ENCODE measurements around the gene ZFYVE19. TPM values are rescaled to one million over a fixed set of nuclear protein-coding genes. Genes with fewer than 3 reads are reported as not detected.

Gene ZFYVE19
- total and polyA plus RNA-seq, 2 of the 13 experiments (the other 11 are each of a cell fraction or from before 2014, with no cell fraction given): 23.3 to 44.0 TPM

DNA sequence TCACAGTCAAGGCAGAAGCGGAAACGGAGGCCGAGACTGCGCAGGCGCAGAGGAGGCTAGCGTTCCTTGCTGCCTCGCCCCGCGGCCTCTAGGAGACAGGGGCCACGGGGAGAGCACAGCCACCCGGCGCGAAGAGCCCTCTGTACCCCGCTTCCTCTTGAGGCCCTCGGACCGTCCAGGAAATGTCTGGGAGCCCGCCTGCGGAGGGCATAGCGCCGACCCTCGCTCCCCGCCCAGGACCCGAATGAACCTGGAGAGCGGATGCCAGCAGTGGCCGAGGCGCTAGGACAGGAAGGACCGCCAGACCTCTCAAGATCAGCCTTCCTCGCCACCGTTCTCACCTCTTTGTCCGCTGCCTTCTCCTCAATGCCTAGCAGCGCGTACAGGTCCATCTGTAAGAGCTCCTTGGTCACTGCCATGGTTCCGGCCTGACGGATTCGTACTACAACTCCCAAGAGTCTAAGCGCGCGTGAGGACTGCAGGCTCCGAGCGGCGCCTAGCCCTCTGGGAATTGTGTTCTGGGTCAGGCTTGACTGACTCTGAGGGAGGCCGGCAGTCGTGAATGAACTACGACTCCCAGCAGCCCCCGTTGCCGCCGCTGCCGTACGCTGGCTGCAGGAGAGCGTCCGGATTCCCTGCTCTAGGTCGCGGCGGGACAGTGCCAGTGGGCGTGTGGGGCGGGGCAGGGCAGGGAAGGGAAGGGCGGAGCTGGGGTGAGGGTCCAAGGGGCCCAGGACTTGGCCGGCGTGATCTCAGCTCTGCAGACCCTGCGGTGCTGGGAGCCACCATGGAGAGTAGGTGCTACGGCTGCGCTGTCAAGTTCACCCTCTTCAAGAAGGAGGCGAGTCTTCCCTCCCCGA, at the start of gene ZFYVE19, which contains the start of gene DNAJC17 (continued):
- TF ChIP-seq, protein P1, sequence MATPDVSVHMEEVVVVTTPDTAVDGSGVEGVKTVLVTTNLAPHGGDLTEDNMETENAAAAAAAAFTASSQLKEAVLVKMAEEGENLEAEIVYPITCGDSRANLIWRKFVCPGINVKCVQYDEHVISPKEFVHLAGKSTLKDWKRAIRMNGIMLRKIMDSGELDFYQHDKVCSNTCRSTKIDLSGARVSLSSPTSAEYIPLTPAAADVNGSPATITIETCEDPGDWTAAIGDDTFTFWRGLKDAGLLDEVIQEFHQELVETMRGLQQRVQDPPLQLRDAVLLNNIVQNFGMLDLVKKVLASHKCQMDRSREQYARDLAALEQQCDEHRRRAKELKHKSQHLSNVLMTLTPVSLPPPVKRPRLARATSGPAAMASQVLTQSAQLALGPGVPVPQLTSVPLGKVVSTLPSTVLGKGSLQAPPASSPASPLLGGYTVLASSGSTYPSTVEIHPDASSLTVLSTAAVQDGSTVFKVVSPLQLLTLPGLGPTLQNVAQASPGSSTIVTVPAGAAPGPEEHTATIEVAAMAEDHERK (CRISPR knock-in tag; IDR thresholded peaks at IDR 0.05; ENCODE audit: low read depth): peak; percentile 97
- TF ChIP-seq ZNF44 (CRISPR knock-in tag; IDR thresholded peaks at IDR 0.05): peak; percentile 42; the same call in 1 of the 2 replicates
- TF ChIP-seq ZNF432 (CRISPR knock-in tag; IDR thresholded peaks at IDR 0.05; ENCODE audit: borderline replicate concordance): no peak
- no peak for TF ChIP-seq ZFP62 (CRISPR knock-in tag; IDR thresholded peaks at IDR 0.05)
- TF ChIP-seq ZSCAN25 (CRISPR knock-in tag; IDR thresholded peaks at IDR 0.05): peak; percentile 97
- TF ChIP-seq SYNCRIP (IDR thresholded peaks at IDR 0.05; ENCODE audit: insufficient read depth, low read depth, low read length): no peak
- TF ChIP-seq ZNF598 (CRISPR knock-in tag; IDR thresholded peaks at IDR 0.05; ENCODE audit: borderline replicate concordance): peak; percentile 81; the same call in 1 of the 2 replicates
- no peak for TF ChIP-seq MBD4 (IDR thresholded peaks at IDR 0.05; ENCODE audit: borderline replicate concordance, low read length)
- TF ChIP-seq ZNF143 (CRISPR knock-in tag; IDR thresholded peaks at IDR 0.05): peak; percentile 98
- no peak for TF ChIP-seq NR2F6 (IDR thresholded peaks at IDR 0.05)
- TF ChIP-seq NR2F6 (CRISPR knock-in tag; IDR thresholded peaks at IDR 0.05): peak; percentile 39; the same call in 1 of the 2 replicates
- TF ChIP-seq NR2F1 (CRISPR knock-in tag; IDR thresholded peaks at IDR 0.05): no peak
- TF ChIP-seq, protein P2, sequence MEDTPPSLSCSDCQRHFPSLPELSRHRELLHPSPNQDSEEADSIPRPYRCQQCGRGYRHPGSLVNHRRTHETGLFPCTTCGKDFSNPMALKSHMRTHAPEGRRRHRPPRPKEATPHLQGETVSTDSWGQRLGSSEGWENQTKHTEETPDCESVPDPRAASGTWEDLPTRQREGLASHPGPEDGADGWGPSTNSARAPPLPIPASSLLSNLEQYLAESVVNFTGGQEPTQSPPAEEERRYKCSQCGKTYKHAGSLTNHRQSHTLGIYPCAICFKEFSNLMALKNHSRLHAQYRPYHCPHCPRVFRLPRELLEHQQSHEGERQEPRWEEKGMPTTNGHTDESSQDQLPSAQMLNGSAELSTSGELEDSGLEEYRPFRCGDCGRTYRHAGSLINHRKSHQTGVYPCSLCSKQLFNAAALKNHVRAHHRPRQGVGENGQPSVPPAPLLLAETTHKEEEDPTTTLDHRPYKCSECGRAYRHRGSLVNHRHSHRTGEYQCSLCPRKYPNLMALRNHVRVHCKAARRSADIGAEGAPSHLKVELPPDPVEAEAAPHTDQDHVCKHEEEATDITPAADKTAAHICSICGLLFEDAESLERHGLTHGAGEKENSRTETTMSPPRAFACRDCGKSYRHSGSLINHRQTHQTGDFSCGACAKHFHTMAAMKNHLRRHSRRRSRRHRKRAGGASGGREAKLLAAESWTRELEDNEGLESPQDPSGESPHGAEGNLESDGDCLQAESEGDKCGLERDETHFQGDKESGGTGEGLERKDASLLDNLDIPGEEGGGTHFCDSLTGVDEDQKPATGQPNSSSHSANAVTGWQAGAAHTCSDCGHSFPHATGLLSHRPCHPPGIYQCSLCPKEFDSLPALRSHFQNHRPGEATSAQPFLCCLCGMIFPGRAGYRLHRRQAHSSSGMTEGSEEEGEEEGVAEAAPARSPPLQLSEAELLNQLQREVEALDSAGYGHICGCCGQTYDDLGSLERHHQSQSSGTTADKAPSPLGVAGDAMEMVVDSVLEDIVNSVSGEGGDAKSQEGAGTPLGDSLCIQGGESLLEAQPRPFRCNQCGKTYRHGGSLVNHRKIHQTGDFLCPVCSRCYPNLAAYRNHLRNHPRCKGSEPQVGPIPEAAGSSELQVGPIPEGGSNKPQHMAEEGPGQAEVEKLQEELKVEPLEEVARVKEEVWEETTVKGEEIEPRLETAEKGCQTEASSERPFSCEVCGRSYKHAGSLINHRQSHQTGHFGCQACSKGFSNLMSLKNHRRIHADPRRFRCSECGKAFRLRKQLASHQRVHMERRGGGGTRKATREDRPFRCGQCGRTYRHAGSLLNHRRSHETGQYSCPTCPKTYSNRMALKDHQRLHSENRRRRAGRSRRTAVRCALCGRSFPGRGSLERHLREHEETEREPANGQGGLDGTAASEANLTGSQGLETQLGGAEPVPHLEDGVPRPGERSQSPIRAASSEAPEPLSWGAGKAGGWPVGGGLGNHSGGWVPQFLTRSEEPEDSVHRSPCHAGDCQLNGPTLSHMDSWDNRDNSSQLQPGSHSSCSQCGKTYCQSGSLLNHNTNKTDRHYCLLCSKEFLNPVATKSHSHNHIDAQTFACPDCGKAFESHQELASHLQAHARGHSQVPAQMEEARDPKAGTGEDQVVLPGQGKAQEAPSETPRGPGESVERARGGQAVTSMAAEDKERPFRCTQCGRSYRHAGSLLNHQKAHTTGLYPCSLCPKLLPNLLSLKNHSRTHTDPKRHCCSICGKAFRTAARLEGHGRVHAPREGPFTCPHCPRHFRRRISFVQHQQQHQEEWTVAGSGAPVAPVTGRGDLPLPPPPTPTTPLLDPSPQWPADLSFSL (CRISPR knock-in tag; IDR thresholded peaks at IDR 0.05): no peak
- TF ChIP-seq ZNF430 (CRISPR knock-in tag; IDR thresholded peaks at IDR 0.05): no peak
- TF ChIP-seq ZNF652 (CRISPR knock-in tag; IDR thresholded peaks at IDR 0.05; ENCODE audit: borderline replicate concordance, low read depth): no peak
- TF ChIP-seq ZNF20 (CRISPR knock-in tag; IDR thresholded peaks at IDR 0.05): 0 out of 2 replicates have a peak, but pooled peaks have one; percentile 30
- TF ChIP-seq ZNF343 (CRISPR knock-in tag; IDR thresholded peaks at IDR 0.05): peak; percentile 22; the same call in 1 of the 2 replicates
- TF ChIP-seq SMAD9 (CRISPR knock-in tag; IDR thresholded peaks at IDR 0.05): no peak
- no peak for TF ChIP-seq HOXA7 (CRISPR knock-in tag; IDR thresholded peaks at IDR 0.05)
- TF ChIP-seq, protein P3, sequence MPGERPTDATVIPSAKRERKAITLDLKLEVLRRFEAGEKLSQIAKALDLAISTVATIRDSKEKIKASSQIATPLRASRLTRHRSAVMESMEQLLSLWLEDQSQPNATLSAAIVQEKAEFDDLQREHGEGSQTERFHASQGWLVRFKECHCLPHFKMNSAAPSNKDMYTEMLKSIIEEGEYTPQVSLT (CRISPR knock-in tag; IDR thresholded peaks at IDR 0.05; ENCODE audit: borderline replicate concordance, low read depth): no peak
- TF ChIP-seq TBX2 (CRISPR knock-in tag; IDR thresholded peaks at IDR 0.05; ENCODE audit: borderline replicate concordance): peak; percentile 68; the same call in 1 of the 2 replicates

Data from HepG2 (cell line).